Uterus (tissue), 2 donors: ENCODE results near the gene ABCG1.

ENCODE experiments used
- CTCF ChIP-seq, 4 experiments: fragments of 200-600 bp in 2 of 4; fragments of 450-650 bp in 2 of 4; sonication (generic) in 2 of 4; IDR thresholded peaks; one replicate each; pipeline ENCODE4 v1.5.1; 2016 to 2019; ENCODE audit warnings: antibody characterized with exemption in 4 of 4, mild to moderate bottlenecking in 2 of 4, moderate library complexity in 1 of 4
- POLR2A ChIP-seq, 2 donors: fragments of 450-650 bp; IDR thresholded peaks; one replicate each; pipeline ENCODE4 v1.6.1; 2016; ENCODE audit warnings: antibody characterized with exemption in 2 of 2, mild to moderate bottlenecking in 1 of 2, moderate library complexity in 1 of 2

DNA sequence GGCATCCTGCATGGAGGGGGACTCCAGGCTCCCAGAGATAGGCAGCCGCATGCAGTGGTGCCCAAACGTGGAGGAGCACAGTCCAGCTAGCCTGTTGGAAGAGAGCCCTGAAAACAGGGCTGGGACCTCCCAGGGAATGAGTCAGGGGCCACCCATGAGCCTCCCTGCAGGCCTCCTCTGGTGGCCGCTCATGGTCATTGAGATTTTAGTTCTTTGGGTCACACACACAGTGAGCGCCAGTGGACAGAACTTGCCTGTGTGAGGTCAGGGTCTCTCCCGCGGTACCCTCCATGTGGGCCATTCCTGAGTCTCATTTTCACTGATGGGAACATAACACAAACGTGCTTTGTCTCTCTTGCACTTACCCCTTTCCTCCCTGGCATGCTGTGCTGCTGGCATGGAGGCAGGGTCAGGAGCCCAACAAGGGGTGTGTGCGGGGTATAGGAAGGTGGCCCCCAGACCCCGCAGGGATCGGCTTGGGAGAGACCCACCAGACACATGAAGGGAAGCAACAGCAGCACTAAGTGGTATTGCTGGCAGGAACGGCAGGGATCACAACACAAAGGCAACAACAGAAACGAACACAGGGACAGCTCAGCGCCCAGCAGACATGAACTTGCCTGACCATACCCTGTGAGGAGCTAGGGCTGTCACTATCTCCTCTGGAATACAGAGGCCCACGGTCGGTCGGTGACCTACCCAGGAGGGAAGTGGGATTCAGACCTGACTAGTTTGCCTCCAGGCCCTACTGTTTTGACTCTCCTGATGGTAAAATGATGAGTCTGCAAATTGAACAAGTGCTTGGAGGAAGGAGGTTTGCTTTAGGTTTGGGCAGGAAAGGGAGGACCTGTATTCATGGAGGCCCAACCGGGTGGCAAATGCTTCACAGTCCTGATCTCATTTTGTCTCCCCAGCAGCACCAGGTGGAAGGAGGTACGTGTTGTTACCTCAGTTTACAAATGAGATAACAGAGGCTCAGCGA, 31.8 kb downstream of the ABCG1 start:
- TF ChIP-seq POLR2A (IDR thresholded peaks at IDR 0.05) (no peak), CTCF (IDR thresholded peaks at IDR 0.05) (no peak)
